Erythroblast (primary cell): Measurements from ENCODE around the gene TMEM203.

Source experiments
- GATA1 ChIP-seq: IDR thresholded peaks from 2 replicates; pipeline ENCODE4 v1.6.1; 2011; ENCODE audit warnings: low read depth, mild to moderate bottlenecking, control low read depth, low read length, moderate library complexity
- POLR2A ChIP-seq: IDR thresholded peaks from 2 replicates; pipeline ENCODE4 v1.6.1; 2011; ENCODE audit warnings: mild to moderate bottlenecking, low read length

- TF ChIP-seq POLR2A (no peak), GATA1 (no peak)
These were observed 21.8 kb upstream of the TMEM203 start, which contains the start of gene RNF224 for GRCh38 chr9:137227054-137227852.
